Astrocyte (in vitro differentiated cells and primary cell): ENCODE results near the gene HOXA5.

ENCODE experiments used
- CTCF ChIP-seq: IDR thresholded peaks from 2 replicates; pipeline ENCODE4 v1.5.1; 2011; ENCODE audit warnings: low read depth, mild to moderate bottlenecking, inconsistent platforms, low read length, moderate library complexity; ENCODE audit not compliant: insufficient read depth
- EZH2 ChIP-seq: IDR thresholded peaks from 2 replicates; pipeline ENCODE4 v1.6.1; 2012; ENCODE audit warnings: mild to moderate bottlenecking, low read length, inconsistent platforms; ENCODE audit not compliant: insufficient read depth

GRCh38 chr7:27171637-27172314 lies 28.3 kb upstream of the HOXA5 start:
- no peak for TF ChIP-seq CTCF
- TF ChIP-seq EZH2 = no peak
